Sigmoid colon (tissue), 3 donors: Measurements from ENCODE around the gene S100A10.

Source experiments
- CTCF ChIP-seq, 4 experiments: fragments of 450-650 bp in 3 of 4; fragments of 200-600 bp in 1 of 4; IDR thresholded peaks; one replicate each; pipeline ENCODE4 v1.5.1; 2016 to 2019; ENCODE audit warnings: antibody characterized with exemption in 4 of 4, mild to moderate bottlenecking in 3 of 4, moderate library complexity in 2 of 4
- POLR2A ChIP-seq, 2 donors: fragments of 450-650 bp; IDR thresholded peaks; one replicate each; pipeline ENCODE4 v1.6.1; 2016; ENCODE audit warnings: antibody characterized with exemption in 2 of 2, mild to moderate bottlenecking in 2 of 2, moderate library complexity in 2 of 2

GRCh38 chr1:152039886-152040285 is 46.2 kb upstream of the S100A10 start:
- TF ChIP-seq CTCF (IDR thresholded peaks at IDR 0.05) (no peak), POLR2A (IDR thresholded peaks at IDR 0.05) (no peak)
